Endothelial cell of umbilical vein (primary cell): ENCODE data around the gene INTS6. TPM values are rescaled to one million over a fixed set of nuclear protein-coding genes. Genes with fewer than 3 reads are reported as not detected.

Experiments
- BruUV-seq: library from RNA; stranded (reverse); fragments of 400-500 nt; replicated peaks from 2 replicates; lab custom pipeline; 2021; lab: Mats Ljungman, UMichigan
- CTCF ChIA-PET: fragments of 300-600, 350-600 bp; sonication (Branson Sonifier 250); formaldehyde crosslinking; loops from one replicate; lab custom pipeline; 2021; ENCODE audit warnings: antibody characterized with exemption, inconsistent platforms; lab: Charles Lee
- POLR2A ChIA-PET: fragments of 300-600, 350-600 bp; sonication (Branson Sonifier 250); formaldehyde crosslinking; loops from one replicate; lab custom pipeline; 2021; ENCODE audit warnings: antibody characterized with exemption, inconsistent platforms; lab: Charles Lee
- DNase-seq: peaks from one replicate; pipeline ENCODE4 v3.0.0-alpha.2; 2011; ENCODE audit warnings: low read depth, low spot score
- FAIRE-seq: peaks from 2 replicates; lab custom pipeline; 2011; peaks lifted over from hg19 to GRCh38; lab: Jason Lieb, UNC
- H2AFZ ChIP-seq: 2 replicates; pipeline ENCODE4 v1.6.0; 2012; ENCODE audit warnings: low read depth, low read length, control low read depth, inconsistent platforms
- H3K27ac ChIP-seq: 2 replicates; pipeline ENCODE4 v1.5.1; 2011; ENCODE audit warnings: low read depth, mild to moderate bottlenecking, control low read depth, low read length, moderate library complexity; ENCODE audit not compliant: insufficient read depth
- H3K27me3 ChIP-seq, 2 experiments: 2 replicates each; pipeline versions ENCODE4 v1.6.0 to v1.6.1; 2011; ENCODE audit warnings: low read length in 2 of 2, mixed read lengths in 1 of 2; ENCODE audit not compliant: control insufficient read depth in 2 of 2, insufficient read depth in 2 of 2
- H3K36me3 ChIP-seq, 2 experiments: 2 replicates in 1 of 2; 3 replicates in 1 of 2; pipeline ENCODE4 v1.5.1; 2011; ENCODE audit warnings: low read length in 2 of 2, mild to moderate bottlenecking in 1 of 2, moderate library complexity in 1 of 2; ENCODE audit not compliant: control insufficient read depth in 2 of 2, insufficient read depth in 2 of 2; ENCODE audit errors: extremely low read depth in 1 of 2
- H3K4me1 ChIP-seq: 3 replicates; pipeline ENCODE4 v1.5.1; 2011; ENCODE audit warnings: mild to moderate bottlenecking, low read length; ENCODE audit not compliant: control insufficient read depth, insufficient read depth; ENCODE audit errors: extremely low read depth
- H3K4me2 ChIP-seq: 2 replicates; pipeline ENCODE4 v1.6.1; 2011; ENCODE audit warnings: low read length, control low read depth, mixed read lengths; ENCODE audit not compliant: insufficient read depth
- H3K4me3 ChIP-seq, 3 experiments: fragments of 200-600 bp in 1 of 3; sonication (generic), shearing (Covaris generic) in 1 of 3; replicated peaks in 1 of 3; 2 replicates each; pipeline ENCODE4 v1.5.1; 2011 to 2016; ENCODE audit warnings: control low read depth in 3 of 3, low read length in 3 of 3, mild to moderate bottlenecking in 2 of 3, inconsistent platforms in 1 of 3, low read depth in 1 of 3, moderate library complexity in 1 of 3; ENCODE audit not compliant: insufficient read depth in 1 of 3
- H3K79me2 ChIP-seq: 2 replicates; pipeline ENCODE4 v1.6.0; 2012; ENCODE audit warnings: low read length, inconsistent platforms; ENCODE audit not compliant: control insufficient read depth, insufficient read depth
- H3K9ac ChIP-seq: replicated peaks from 2 replicates; pipeline ENCODE3; 2011; ENCODE audit warnings: low read length, control low read depth; ENCODE audit not compliant: insufficient read depth; ENCODE audit errors: extremely low read depth
- H3K9me1 ChIP-seq: replicated peaks from 3 replicates; pipeline ENCODE4 v1.6.0; 2011; ENCODE audit warnings: mild to moderate bottlenecking, low read length; ENCODE audit not compliant: control insufficient read depth, insufficient read depth; ENCODE audit errors: extremely low read depth
- H3K9me3 ChIP-seq: replicated peaks from 2 replicates; pipeline ENCODE4 v1.5.1; 2012; ENCODE audit warnings: low read length, inconsistent platforms; ENCODE audit not compliant: control insufficient read depth, insufficient read depth
- H4K20me1 ChIP-seq: replicated peaks from 2 replicates; pipeline ENCODE3; 2011; ENCODE audit warnings: mild to moderate bottlenecking, low read length; ENCODE audit not compliant: control insufficient read depth, insufficient read depth; ENCODE audit errors: extremely low read depth
- FOS ChIP-seq: IDR thresholded peaks from 2 replicates; pipeline ENCODE4 v1.6.1; 2011; ENCODE audit warnings: mild to moderate bottlenecking, low read length, moderate library complexity, borderline replicate concordance; ENCODE audit not compliant: insufficient read depth
- GATA2 ChIP-seq: IDR thresholded peaks from 2 replicates; pipeline ENCODE4 v1.7.0; 2011; ENCODE audit warnings: low read depth, mild to moderate bottlenecking, moderate library complexity, mixed read lengths, low read length; ENCODE audit not compliant: insufficient read length, insufficient read depth
- JUN ChIP-seq: IDR thresholded peaks from 2 replicates; pipeline ENCODE4 v1.6.1; 2011; ENCODE audit warnings: borderline replicate concordance, low read depth; ENCODE audit not compliant: insufficient read length, insufficient read depth
- MYC ChIP-seq: IDR thresholded peaks from one replicate; pipeline ENCODE4 v1.6.1; 2011; ENCODE audit warnings: mild to moderate bottlenecking, low read depth, low read length
- POLR2A ChIP-seq: IDR thresholded peaks from 2 replicates; pipeline ENCODE4 v1.6.1; 2012; ENCODE audit warnings: low read depth, mild to moderate bottlenecking, control low read depth, low read length
- POLR2AphosphoS5 ChIP-seq: IDR thresholded peaks from 2 replicates; pipeline ENCODE4 v1.6.1; 2012; ENCODE audit warnings: low read depth, mild to moderate bottlenecking, control low read depth, low read length, moderate library complexity; ENCODE audit not compliant: insufficient read depth
- dilution Hi-C: fragments of 300-500 bp; cut with MboI; formaldehyde crosslinking; loops from one replicate; pipeline ENCODE4 v1.15.0; 2019; ENCODE audit warnings: low sequenced_read_pairs; ENCODE audit not compliant: extremely low pct_ligation_motif_present
- intact Hi-C: fragments of 100-400 bp; cut with micrococcal nuclease; formaldehyde crosslinking; loops from one replicate; pipeline ENCODE4 v1.10.0; 2022
- polyA plus RNA-seq, 4 experiments: library from polyadenylated mRNA; depleted of rRNA in 3 of 4; stranded (reverse) in 3 of 4; unstranded in 1 of 4; fragments of >200 nt; gene quantifications; 2 replicates each; pipeline versions ENCODE4 v1.2.1 to v1.2.3, GENCODE V29; 2011 to 2012; ENCODE audit warnings: missing spikeins in 1 of 4
- total RNA-seq: library from RNA; stranded (reverse); gene quantifications from 2 replicates; pipeline ENCODE4 v1.2.3, GENCODE V29; 2021
- TF ChIP-seq, protein P1 (sequence below), 2 donors: IDR thresholded peaks; 1 replicate in 1 of 2; 2 replicates in 1 of 2; pipeline ENCODE4 v1.5.1; 2011; ENCODE audit warnings: low read length in 2 of 2, mild to moderate bottlenecking in 2 of 2, moderate library complexity in 2 of 2, control low read depth in 1 of 2, inconsistent platforms in 1 of 2, low read depth in 1 of 2; ENCODE audit not compliant: insufficient read depth in 1 of 2; ENCODE audit errors: extremely low read depth in 1 of 2
- TF ChIP-seq, protein P2 (sequence below): IDR thresholded peaks from 2 replicates; pipeline ENCODE4 v1.6.1; 2011; ENCODE audit not compliant: insufficient read depth, insufficient read length

Gene INTS6
- total and polyA plus RNA-seq, 2 donors (not counting 3 experiments of a cell fraction or from before 2014, with no cell fraction given): 9.5 to 45.4 TPM

DNA sequence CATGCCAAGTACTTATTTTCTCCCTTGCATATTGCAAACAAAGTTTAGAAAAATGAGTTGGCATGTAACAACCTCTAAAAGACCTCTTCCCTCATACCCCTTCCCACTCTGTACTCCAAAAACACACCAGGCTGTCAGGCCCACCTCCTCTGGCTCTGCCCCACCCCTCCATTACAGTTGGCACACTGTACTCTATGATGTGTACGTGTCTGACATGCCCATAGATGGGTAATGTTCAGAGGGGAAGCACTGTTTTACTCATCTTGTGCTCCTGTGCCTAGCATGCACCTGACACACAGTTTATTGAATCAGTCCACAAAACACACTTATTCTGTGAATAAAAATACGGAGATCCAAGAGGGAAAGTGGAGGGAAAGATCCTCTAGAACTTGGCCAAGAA lies 67.7 kb downstream of the INTS6 start:
- FAIRE-seq (no peak), DNase-seq (no peak)
- POLR2A ChIA-PET: no interaction called here
- intact Hi-C loops (no loop called here), dilution Hi-C loops (no loop called here)
- H3K9me3 ChIP-seq: no peaks in the 10 kb centered on the region
- H4K20me1 ChIP-seq: no peaks in the 10 kb centered on the region
- BruUV-seq: no TSS peak
- H2AFZ ChIP-seq: no peak overlapping the region
- peaks cover under 1% of the 10 kb centered on the region for H3K9me1 ChIP-seq
- no peak overlapping the region for H3K4me3 ChIP-seq
- H3K27ac ChIP-seq: no peak overlapping the region
- no peaks in the 10 kb centered on the region for H3K27me3 ChIP-seq
- peaks cover 9% of the 10 kb centered on the region for H3K4me1 ChIP-seq
- peaks cover 20% of the 10 kb centered on the region for H3K79me2 ChIP-seq
- no peak overlapping the region for H3K4me2 ChIP-seq
- H3K36me3 ChIP-seq: peaks cover 0 to 10% of the 10 kb centered on the region in 2 experiments
- TF ChIP-seq JUN: no peak
- no peak for TF ChIP-seq FOS
- no peak for TF ChIP-seq GATA2
- TF ChIP-seq POLR2AphosphoS5: no peak
- TF ChIP-seq POLR2A: no peak
- TF ChIP-seq, protein P1, sequence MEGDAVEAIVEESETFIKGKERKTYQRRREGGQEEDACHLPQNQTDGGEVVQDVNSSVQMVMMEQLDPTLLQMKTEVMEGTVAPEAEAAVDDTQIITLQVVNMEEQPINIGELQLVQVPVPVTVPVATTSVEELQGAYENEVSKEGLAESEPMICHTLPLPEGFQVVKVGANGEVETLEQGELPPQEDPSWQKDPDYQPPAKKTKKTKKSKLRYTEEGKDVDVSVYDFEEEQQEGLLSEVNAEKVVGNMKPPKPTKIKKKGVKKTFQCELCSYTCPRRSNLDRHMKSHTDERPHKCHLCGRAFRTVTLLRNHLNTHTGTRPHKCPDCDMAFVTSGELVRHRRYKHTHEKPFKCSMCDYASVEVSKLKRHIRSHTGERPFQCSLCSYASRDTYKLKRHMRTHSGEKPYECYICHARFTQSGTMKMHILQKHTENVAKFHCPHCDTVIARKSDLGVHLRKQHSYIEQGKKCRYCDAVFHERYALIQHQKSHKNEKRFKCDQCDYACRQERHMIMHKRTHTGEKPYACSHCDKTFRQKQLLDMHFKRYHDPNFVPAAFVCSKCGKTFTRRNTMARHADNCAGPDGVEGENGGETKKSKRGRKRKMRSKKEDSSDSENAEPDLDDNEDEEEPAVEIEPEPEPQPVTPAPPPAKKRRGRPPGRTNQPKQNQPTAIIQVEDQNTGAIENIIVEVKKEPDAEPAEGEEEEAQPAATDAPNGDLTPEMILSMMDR (IDR thresholded peaks at IDR 0.05; ENCODE audit: extremely low read depth in 1 of 2, insufficient read depth in 1 of 2, low read depth in 1 of 2, low read length in 2 of 2): no peak
- TF ChIP-seq, protein P2, sequence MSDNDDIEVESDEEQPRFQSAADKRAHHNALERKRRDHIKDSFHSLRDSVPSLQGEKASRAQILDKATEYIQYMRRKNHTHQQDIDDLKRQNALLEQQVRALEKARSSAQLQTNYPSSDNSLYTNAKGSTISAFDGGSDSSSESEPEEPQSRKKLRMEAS: no peak
- no peak for TF ChIP-seq MYC
- no peak overlapping the region for H3K9ac ChIP-seq
- CTCF ChIA-PET: no interaction called here
